Chondrocyte (in vitro differentiated cells): ENCODE data around the gene SKAP1. TPM values are rescaled to one million over a fixed set of nuclear protein-coding genes. Genes with fewer than 3 reads are reported as not detected.

Experiments used
- DNase-seq: peaks from one replicate; pipeline ENCODE4 v3.0.0; 2021; ENCODE audit warnings: mixed read lengths, low spot score
- H3K27ac Mint-ChIP-seq: one replicate; pipeline ENCODE4 v1.8.0; 2021; ENCODE audit warnings: mild to moderate bottlenecking, moderate library complexity, mixed read lengths; ENCODE audit not compliant: unreplicated experiment
- H3K27me3 Mint-ChIP-seq: 2 replicates; pipeline ENCODE4 v1.8.0; 2021; ENCODE audit warnings: low read depth, mixed read lengths
- H3K36me3 Mint-ChIP-seq: 2 replicates; pipeline ENCODE4 v1.8.0; 2021; ENCODE audit warnings: low read depth, mixed read lengths
- H3K4me1 Mint-ChIP-seq: 2 replicates; pipeline ENCODE4 v1.8.0; 2021; ENCODE audit warnings: low read depth, mild to moderate bottlenecking, mixed read lengths
- H3K4me3 Mint-ChIP-seq: one replicate; pipeline ENCODE4 v1.8.0; 2021; ENCODE audit warnings: mild to moderate bottlenecking, moderate library complexity, mixed read lengths; ENCODE audit not compliant: unreplicated experiment
- H3K9me3 Mint-ChIP-seq: 2 replicates; pipeline ENCODE4 v1.8.0; 2021; ENCODE audit warnings: low read depth, mixed read lengths
- total RNA-seq: library from RNA; stranded (reverse); gene quantifications from 3 replicates; pipeline ENCODE4 v1.2.1, GENCODE V29; 2021
- TF ChIP-seq, protein P1 (sequence below): fragments of 200-600 bp; sonication (generic); IDR thresholded peaks from 2 replicates; pipeline ENCODE4 v1.5.0; 2021; ENCODE audit warnings: antibody characterized with exemption, mild to moderate bottlenecking, moderate library complexity

Gene SKAP1
- total RNA-seq, 1 donor from 2014 or later, result not detected

DNA sequence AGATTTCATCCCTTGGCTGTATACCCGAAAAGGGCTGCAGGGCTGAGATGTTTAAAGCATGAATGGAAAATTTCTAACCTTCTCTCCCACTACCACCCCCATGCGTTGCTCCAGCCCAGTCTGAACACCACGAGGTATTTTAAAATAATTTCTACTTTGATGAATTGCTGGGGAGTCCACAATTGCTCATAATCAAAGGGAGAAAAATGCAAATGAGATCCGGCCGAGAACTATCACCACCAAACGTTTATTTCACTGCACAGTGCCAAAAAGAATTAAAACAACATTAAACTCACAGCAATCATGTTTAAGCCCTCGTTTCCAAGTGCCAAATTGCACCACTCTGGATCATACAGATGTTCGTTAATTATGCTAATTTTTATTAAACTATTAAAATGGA lies 285.8 kb downstream of the SKAP1 start:
- H3K4me3 Mint-ChIP-seq, result no peak overlapping the region
- no peaks in the 10 kb centered on the region for H3K36me3 Mint-ChIP-seq
- TF ChIP-seq, protein P1, sequence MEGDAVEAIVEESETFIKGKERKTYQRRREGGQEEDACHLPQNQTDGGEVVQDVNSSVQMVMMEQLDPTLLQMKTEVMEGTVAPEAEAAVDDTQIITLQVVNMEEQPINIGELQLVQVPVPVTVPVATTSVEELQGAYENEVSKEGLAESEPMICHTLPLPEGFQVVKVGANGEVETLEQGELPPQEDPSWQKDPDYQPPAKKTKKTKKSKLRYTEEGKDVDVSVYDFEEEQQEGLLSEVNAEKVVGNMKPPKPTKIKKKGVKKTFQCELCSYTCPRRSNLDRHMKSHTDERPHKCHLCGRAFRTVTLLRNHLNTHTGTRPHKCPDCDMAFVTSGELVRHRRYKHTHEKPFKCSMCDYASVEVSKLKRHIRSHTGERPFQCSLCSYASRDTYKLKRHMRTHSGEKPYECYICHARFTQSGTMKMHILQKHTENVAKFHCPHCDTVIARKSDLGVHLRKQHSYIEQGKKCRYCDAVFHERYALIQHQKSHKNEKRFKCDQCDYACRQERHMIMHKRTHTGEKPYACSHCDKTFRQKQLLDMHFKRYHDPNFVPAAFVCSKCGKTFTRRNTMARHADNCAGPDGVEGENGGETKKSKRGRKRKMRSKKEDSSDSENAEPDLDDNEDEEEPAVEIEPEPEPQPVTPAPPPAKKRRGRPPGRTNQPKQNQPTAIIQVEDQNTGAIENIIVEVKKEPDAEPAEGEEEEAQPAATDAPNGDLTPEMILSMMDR, result no peak
- H3K27ac Mint-ChIP-seq, result no peak overlapping the region
- H3K27me3 Mint-ChIP-seq, result peaks cover 74% of the 10 kb centered on the region
- DNase-seq, result no peak
- H3K4me1 Mint-ChIP-seq, result peaks cover 8% of the 10 kb centered on the region
- H3K9me3 Mint-ChIP-seq, result no peaks in the 10 kb centered on the region

DNA sequence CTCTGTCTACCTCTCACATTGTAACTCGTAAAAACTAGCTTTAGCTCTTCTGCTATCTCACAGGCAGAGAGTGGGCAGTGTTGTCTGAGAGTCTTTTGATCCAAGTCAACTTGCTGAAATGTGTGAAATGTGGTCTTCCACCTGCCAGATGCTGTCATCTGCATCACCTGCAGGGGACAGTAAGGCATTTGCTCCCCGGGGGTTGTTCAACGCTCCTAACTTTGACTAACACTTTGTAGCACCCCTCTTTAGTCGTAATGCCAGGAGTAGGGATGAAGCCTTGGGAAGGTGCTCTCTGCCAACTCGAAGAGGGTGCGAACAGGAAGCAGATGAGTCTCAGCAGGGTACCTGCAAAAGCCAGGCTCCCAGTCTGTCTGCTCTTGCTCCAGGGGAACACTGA lies 286.4 kb downstream of the SKAP1 start:
- no peaks in the 10 kb centered on the region for H3K9me3 Mint-ChIP-seq
- TF ChIP-seq, protein P1, result no peak
- no peak for DNase-seq
- peaks cover 8% of the 10 kb centered on the region for H3K4me1 Mint-ChIP-seq
- H3K36me3 Mint-ChIP-seq, result no peaks in the 10 kb centered on the region
- no peak overlapping the region for H3K4me3 Mint-ChIP-seq
- peaks cover 69% of the 10 kb centered on the region for H3K27me3 Mint-ChIP-seq
- H3K27ac Mint-ChIP-seq, result no peak overlapping the region

DNA sequence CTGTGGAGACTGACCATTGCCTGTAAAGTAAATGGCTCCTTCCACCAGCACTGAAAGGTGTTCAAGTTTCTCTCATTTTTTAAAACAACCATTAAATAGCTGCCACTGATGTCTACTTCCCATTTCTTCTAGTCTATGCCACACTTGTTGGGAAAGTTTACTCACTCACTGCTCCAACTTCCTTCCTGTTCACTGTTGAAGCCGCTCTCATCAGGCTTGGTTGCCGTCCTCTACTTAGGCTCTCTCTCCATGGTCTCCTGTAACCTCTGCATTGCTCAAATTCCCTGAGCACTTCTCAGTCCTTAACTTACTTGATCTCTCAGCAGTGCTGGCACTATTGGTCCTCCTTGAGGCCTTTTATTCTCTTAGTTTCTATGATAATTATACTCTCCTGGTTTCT lies 290.1 kb downstream of the SKAP1 start:
- H3K4me1 Mint-ChIP-seq, result peaks cover 8% of the 10 kb centered on the region
- peaks cover 1% of the 10 kb centered on the region for H3K36me3 Mint-ChIP-seq
- H3K4me3 Mint-ChIP-seq, result no peak overlapping the region
- H3K9me3 Mint-ChIP-seq, result no peaks in the 10 kb centered on the region
- no peak for DNase-seq
- H3K27me3 Mint-ChIP-seq, result peaks cover 50% of the 10 kb centered on the region
- TF ChIP-seq, protein P1, result no peak
- no peak overlapping the region for H3K27ac Mint-ChIP-seq

DNA sequence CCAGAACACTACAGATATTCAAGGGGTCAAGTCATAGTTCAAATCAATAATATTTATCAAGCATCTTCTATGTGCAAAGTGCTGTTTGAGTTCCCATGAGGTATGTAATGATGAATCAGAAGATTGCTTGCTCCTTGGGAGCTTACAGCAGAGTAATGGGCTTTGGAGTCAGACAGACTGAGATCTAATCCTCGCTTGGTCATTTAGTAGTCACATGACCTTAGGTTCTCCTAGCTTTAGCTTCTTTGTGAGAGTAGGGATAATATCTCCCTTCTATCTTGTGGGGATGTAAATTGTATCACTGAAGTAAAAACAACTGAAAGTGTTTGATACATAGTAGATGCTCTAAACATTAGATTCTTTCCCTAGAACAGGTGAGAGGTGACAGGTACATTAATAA lies 292.4 kb downstream of the SKAP1 start:
- Mint-ChIP-seq H3K36me3 (peaks cover 1% of the 10 kb centered on the region), H3K4me1 (peaks cover 8% of the 10 kb centered on the region), H3K27me3 (peaks cover 32% of the 10 kb centered on the region), H3K4me3 (no peak overlapping the region), H3K27ac (no peak overlapping the region), H3K9me3 (no peaks in the 10 kb centered on the region)
- DNase-seq, result no peak
- TF ChIP-seq, protein P1, result no peak

DNA sequence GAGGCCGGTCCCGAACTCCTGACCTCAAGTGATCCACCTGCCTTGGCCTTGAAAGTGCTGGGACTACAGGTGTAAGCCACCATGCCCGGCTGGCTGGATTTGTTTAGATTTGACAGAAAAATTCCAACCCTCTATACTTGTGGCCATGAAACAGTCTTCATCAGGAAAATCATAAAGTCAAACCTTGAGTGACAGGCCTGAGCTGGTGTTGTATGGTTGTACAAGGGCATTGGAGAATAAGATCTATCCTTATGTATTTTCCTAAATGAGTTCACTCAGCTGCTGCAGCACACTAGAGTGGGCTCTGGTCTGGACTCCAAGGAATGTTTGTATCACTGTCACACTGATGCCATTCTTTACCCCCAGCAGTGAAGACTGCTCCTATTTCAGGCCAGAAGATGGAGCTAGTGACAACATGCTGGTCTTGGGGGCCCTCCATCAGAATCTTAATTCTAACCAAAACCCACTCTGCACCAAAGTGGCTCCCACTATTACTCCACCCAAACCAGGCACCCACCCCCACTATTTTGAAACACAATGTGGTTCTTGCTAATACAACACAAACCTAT lies 295.0 kb downstream of the SKAP1 start:
- no peak overlapping the region for H3K4me3 Mint-ChIP-seq
- H3K4me1 Mint-ChIP-seq, result peaks cover 9% of the 10 kb centered on the region
- H3K9me3 Mint-ChIP-seq, result no peaks in the 10 kb centered on the region
- no peak for DNase-seq
- peaks cover 1% of the 10 kb centered on the region for H3K36me3 Mint-ChIP-seq
- no peak overlapping the region for H3K27ac Mint-ChIP-seq
- TF ChIP-seq, protein P1, result peak; percentile 43
- H3K27me3 Mint-ChIP-seq, result peaks cover 12% of the 10 kb centered on the region
